HCT116 (cell line): Measurements from ENCODE around the gene KIF5A. TPM values are rescaled to one million over a fixed set of nuclear protein-coding genes. Genes with fewer than 3 reads are reported as not detected.
"Not testable (repeated sequence)": the region's sequence is repeated elsewhere in the genome, so short reads cannot be mapped to it uniquely, and the experiment has no call there.

Experiments used
- ATAC-seq: fragments of 200-7000 bp; cut with Tn5 transposase; 2 replicates; pipeline ENCODE4 v1.9.1; 2020; ENCODE audit warnings: mild to moderate bottlenecking, moderate library complexity
- BruUV-seq: library from RNA; stranded (reverse); fragments of 400-500 nt; replicated peaks from 2 replicates; lab custom pipeline; 2021; lab: Mats Ljungman, UMichigan
- CTCF ChIA-PET: fragments of 300-600 bp; sonication (Branson Sonifier 250); formaldehyde crosslinking; loops from one replicate; lab custom pipeline; 2021; ENCODE audit warnings: antibody characterized with exemption; lab: Charles Lee
- POLR2A ChIA-PET: fragments of 300-600, 350-600 bp; sonication (Branson Sonifier 250); formaldehyde crosslinking; loops from one replicate; lab custom pipeline; 2021; ENCODE audit warnings: antibody characterized with exemption; lab: Charles Lee
- RAD21 ChIA-PET, 2 experiments: fragments of 300-600 bp; sonication (Branson Sonifier 250); formaldehyde crosslinking; loops; one replicate each; lab custom pipeline; 2023; ENCODE audit warnings: low total read pairs in 2 of 2; ENCODE audit not compliant: uncharacterized antibody in 2 of 2, unreplicated experiment in 2 of 2, low non-redundant PET in 1 of 2; lab: Charles Lee
- DNase-seq: peaks from one replicate; pipeline ENCODE4 v3.0.0-alpha.2; 2010; ENCODE audit warnings: low read depth, low spot score
- H2AFZ ChIP-seq: fragments of 200-600 bp; shearing (Covaris generic), sonication (generic); 2 replicates; pipeline ENCODE4 v1.6.1; 2017; ENCODE audit warnings: low read depth, mixed run types, mixed read lengths, antibody characterized with exemption, low read length; ENCODE audit not compliant: poor library complexity, severe bottlenecking
- H3K27ac ChIP-seq: 2 replicates; pipeline ENCODE4 v1.5.1; 2012; ENCODE audit warnings: low read depth, low read length
- H3K27me3 ChIP-seq: fragments of 200-600 bp; sonication (generic); 2 replicates; pipeline ENCODE4 v1.6.1; 2016; ENCODE audit warnings: mixed run types, low read length, mixed read lengths; ENCODE audit not compliant: insufficient read depth
- H3K36me3 ChIP-seq, 2 experiments: fragments of 200-500 bp in 1 of 2; fragments of 200-600 bp in 1 of 2; sonication (Bioruptor generic) in 1 of 2; sonication (generic) in 1 of 2; 2 replicates each; pipeline versions ENCODE4 v1.5.1 to v1.6.1; 2014 to 2016; ENCODE audit warnings: low read length in 2 of 2, inconsistent platforms in 1 of 2, mixed read lengths in 1 of 2, mixed run types in 1 of 2; ENCODE audit not compliant: insufficient read depth in 2 of 2, control insufficient read depth in 1 of 2
- H3K4me1 ChIP-seq, 2 experiments: fragments of 200-600 bp in 1 of 2; sonication (generic) in 1 of 2; 2 replicates each; pipeline versions ENCODE4 v1.5.1 to v1.6.1; 2012 to 2017; ENCODE audit warnings: low read length in 2 of 2, inconsistent platforms in 1 of 2, mild to moderate bottlenecking in 1 of 2, mixed read lengths in 1 of 2, mixed run types in 1 of 2, moderate library complexity in 1 of 2; ENCODE audit not compliant: insufficient read depth in 2 of 2, control insufficient read depth in 1 of 2
- H3K4me2 ChIP-seq: fragments of 200-600 bp; sonication (generic); 2 replicates; pipeline ENCODE4 v1.6.1; 2017; ENCODE audit warnings: mixed run types, low read length, mixed read lengths
- H3K4me3 ChIP-seq, 2 experiments: fragments of 200-600 bp in 1 of 2; sonication (generic) in 1 of 2; replicated peaks in 1 of 2; 2 replicates each; pipeline ENCODE4 v1.5.1; 2011 to 2016; ENCODE audit warnings: low read length in 2 of 2, control low read depth in 1 of 2, low read depth in 1 of 2, mild to moderate bottlenecking in 1 of 2, mixed read lengths in 1 of 2, mixed run types in 1 of 2
- H3K79me2 ChIP-seq: fragments of 200-600 bp; sonication (generic); 2 replicates; pipeline ENCODE4 v1.6.1; 2017; ENCODE audit warnings: mild to moderate bottlenecking, mixed run types, low read length, moderate library complexity, mixed read lengths; ENCODE audit not compliant: insufficient read depth
- H3K9ac ChIP-seq: fragments of 200-600 bp; sonication (generic); 2 replicates; pipeline ENCODE4 v1.6.1; 2016; ENCODE audit warnings: low read length, mixed read lengths
- H3K9me2 ChIP-seq: fragments of 200-600 bp; sonication (generic), shearing (Covaris generic); 2 replicates; pipeline ENCODE4 v1.6.1; 2017; ENCODE audit warnings: mixed run types, mild to moderate bottlenecking, moderate library complexity; ENCODE audit not compliant: insufficient read depth
- H3K9me3 ChIP-seq, 2 experiments: fragments of 200-500 bp in 1 of 2; fragments of 200-600 bp in 1 of 2; sonication (Bioruptor generic) in 1 of 2; sonication (generic) in 1 of 2; 2 replicates each; pipeline ENCODE4 v1.6.1; 2014 to 2017; ENCODE audit warnings: low read length in 2 of 2, mixed read lengths in 2 of 2, inconsistent platforms in 1 of 2, low read depth in 1 of 2, mild to moderate bottlenecking in 1 of 2, mixed run types in 1 of 2, moderate library complexity in 1 of 2; ENCODE audit not compliant: control insufficient read depth in 1 of 2, insufficient read depth in 1 of 2
- H4K20me1 ChIP-seq: fragments of 200-600 bp; sonication (generic), shearing (Covaris generic); 2 replicates; pipeline ENCODE4 v1.6.1; 2017; ENCODE audit warnings: mixed run types, mild to moderate bottlenecking, moderate library complexity; ENCODE audit not compliant: insufficient read depth
- YY1 ChIP-seq: IDR thresholded peaks from 2 replicates; pipeline ENCODE4 v1.6.1; 2011; ENCODE audit warnings: low read length, low read depth, moderate library complexity, mild to moderate bottlenecking; ENCODE audit not compliant: insufficient replicate concordance; ENCODE audit errors: extremely low read depth
- ZFX ChIP-seq: fragments of 450-650 bp; IDR thresholded peaks from 2 replicates; pipeline ENCODE4 v1.6.1; 2017
- intact Hi-C: fragments of 100-400 bp; cut with micrococcal nuclease; formaldehyde crosslinking; loops from 2 replicates; pipeline ENCODE4 v1.10.0; 2022
- total RNA-seq: library from RNA; stranded (reverse); gene quantifications from one replicate; pipeline ENCODE4 v1.2.1, GENCODE V29; 2021; ENCODE audit not compliant: unreplicated experiment

Gene KIF5A
- total RNA-seq, 1 experiment from 2014 or later, result 5.2 TPM

GRCh38 chr12:57517718-57518117 is 32.1 kb upstream of the KIF5A start:
- H3K27ac ChIP-seq, H3K4me3 ChIP-seq, RAD21 ChIA-PET, H4K20me1 ChIP-seq, H3K9me2 ChIP-seq, H3K27me3 ChIP-seq, H3K9ac ChIP-seq, CTCF ChIA-PET, BruUV-seq, H3K9me3 ChIP-seq, H3K4me2 ChIP-seq, intact Hi-C loops, H2AFZ ChIP-seq, ATAC-seq, DNase-seq: not testable (repeated sequence)
- Histone ChIP-seq H3K79me2 (peaks cover 45% of the 10 kb centered on the region), H3K36me3 (peaks cover 34 to 46% of the 10 kb centered on the region in 2 experiments; a peak in 3 of 4 replicates), H3K4me1 (peaks cover 15 to 38% of the 10 kb centered on the region in 2 experiments)
- POLR2A ChIA-PET, result interaction anchor here (1.1 to 1.6 kb wide), 2 partner anchors 12 to 29 kb away, joined by 3 to 4 read pairs; no protein-coding TSS in a partner anchor

- POLR2A ChIA-PET, result interaction anchor here (1.1 to 1.6 kb wide), 3 partner anchors 13 to 29 kb away, joined by 3 to 4 read pairs (median 4); partner anchors contain the start of gene DCTN2
- peaks cover 32 to 41% of the 10 kb centered on the region in 2 experiments; a peak in 3 of 4 replicates for H3K36me3 ChIP-seq
- H3K79me2 ChIP-seq, result peaks cover 49% of the 10 kb centered on the region
- no peak overlapping the region for H2AFZ ChIP-seq
- no peak overlapping the region for H3K9ac ChIP-seq
- no peaks in the 10 kb centered on the region for H3K9me3 ChIP-seq
- peaks cover 7% of the 10 kb centered on the region; the same call in 1 of the 2 replicates for H4K20me1 ChIP-seq
- no peaks in the 10 kb centered on the region for H3K27me3 ChIP-seq
- no peak overlapping the region; the same call in 1 of the 2 replicates for H3K27ac ChIP-seq
- H3K4me2 ChIP-seq, result peak overlapping the region; percentile 94; the same call in 1 of the 2 replicates
- CTCF ChIA-PET, result no interaction called here
- peaks cover 15 to 41% of the 10 kb centered on the region in 2 experiments for H3K4me1 ChIP-seq
- ATAC-seq (no peak), DNase-seq (no peak)
- intact Hi-C loops, result no loop called here
- H3K9me2 ChIP-seq, result no peaks in the 10 kb centered on the region
- TF ChIP-seq ZFX (no peak), YY1 (no peak)
- no TSS peak for BruUV-seq
- RAD21 ChIA-PET, result no interaction called here
- H3K4me3 ChIP-seq, result peak overlapping the region in 1 of 2 experiments; percentile 88; a peak in 3 of 4 replicates
Measured at GRCh38 chr12:57518176-57518919, 31.5 kb upstream of the KIF5A start.
